ENCODE results near the gene MYO1F.
"Not testable (repeated sequence)": the region's sequence is repeated elsewhere in the genome, so short reads cannot be mapped to it uniquely, and the experiment has no call there.

The MYO1F gene

DNA sequence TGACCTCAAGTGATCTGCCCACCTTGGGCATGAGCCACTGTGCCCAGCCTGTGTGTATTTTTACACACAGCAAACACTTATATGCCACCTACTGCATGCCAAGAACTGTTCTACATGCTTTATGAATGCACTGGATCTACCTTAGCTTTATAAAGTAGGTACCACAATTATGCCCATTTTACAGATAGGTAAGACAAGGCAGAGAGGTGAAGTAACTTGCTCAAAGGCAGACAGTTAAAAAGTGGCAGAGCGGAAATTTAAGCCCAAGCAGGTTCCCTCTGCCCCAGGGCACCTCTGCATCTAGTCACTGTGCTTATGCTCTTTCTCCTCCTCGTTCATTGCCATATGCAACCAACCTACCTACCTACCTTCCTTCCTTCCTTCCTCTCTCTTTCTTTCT lies 22.8 kb upstream of the MYO1F start:
- no peak for DNase-seq (ENCODE audit: low read depth, low spot score)

GRCh38 chr19:8596168-8596567 lies 18.9 kb upstream of the MYO1F start:
- DNase-seq (ENCODE audit: low read depth, low spot score): no peak

DNA sequence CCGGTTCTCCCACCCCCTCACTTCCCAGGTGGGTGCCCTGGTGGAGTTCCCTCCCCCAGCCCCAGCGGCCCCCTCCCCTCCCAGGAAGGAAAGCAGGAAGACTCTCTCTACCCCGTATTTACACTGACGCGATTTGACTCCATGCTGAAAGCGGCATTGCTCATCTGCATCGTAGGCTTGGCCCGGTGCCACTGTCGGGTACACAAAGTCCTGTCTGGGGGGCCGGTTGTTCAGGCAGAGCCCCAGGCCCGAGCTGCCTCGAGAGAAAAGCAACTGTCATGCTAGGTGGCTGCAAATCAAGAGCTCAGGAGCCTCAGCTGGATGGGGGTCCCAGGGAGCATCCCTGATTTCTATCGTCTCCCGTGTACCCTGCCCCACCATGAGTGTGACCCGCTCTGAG lies 18.4 kb upstream of the MYO1F start:
- no peak for DNase-seq (ENCODE audit: low read depth, low spot score)

GRCh38 chr19:8593931-8594330 lies 16.7 kb upstream of the MYO1F start:
- DNase-seq (ENCODE audit: low read depth, low spot score): no peak

GRCh38 chr19:8592231-8593009 lies 15.2 kb upstream of the MYO1F start:
- DNase-seq (ENCODE audit: low read depth, low spot score): peak; percentile 96

- no peak for DNase-seq (ENCODE audit: low read depth, low spot score)
These were observed 12.0 kb upstream of the MYO1F start for GRCh38 chr19:8589177-8589714.

DNA sequence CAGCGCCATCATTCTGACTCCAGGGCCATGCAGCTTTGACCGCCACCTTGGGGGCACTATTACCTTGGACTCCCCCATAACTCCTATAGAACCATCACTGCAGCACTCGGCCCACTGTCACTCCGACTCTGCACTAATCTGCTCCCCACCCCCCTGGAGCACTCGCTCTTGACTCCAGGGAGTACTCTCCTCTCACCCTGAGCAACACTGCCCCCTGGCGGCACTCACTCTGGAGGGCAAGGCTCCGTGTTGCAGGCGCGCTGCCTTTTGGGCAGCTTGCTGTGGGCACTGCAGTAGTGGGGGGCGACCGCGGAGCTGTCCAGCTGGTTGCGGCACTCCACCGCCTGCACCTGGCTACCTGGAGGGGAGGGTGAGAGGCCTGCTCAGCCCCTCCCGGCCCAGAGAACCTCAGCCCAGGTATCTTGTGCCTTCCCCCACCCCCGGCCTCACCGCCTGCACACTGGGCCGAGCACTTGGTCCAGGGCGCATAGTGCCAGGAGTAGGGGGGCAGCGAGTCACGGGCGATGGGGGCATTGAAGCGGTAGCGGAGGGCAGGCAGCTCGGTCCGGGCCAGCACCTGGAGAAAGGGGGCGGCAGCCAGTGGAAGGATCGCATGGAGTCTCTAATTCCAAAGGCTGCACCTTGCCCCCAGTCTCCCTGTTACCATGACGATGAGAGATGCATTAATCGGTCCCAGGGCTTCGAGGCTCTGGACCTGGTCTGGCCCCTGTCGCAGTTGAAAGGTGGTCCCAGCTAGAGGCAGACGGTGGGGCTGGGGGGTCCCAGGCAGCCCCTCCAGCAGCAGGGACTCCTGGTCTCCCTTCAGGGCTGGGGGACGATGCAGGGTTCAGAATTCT lies 8.9 kb upstream of the MYO1F start:
- DNase-seq (ENCODE audit: low read depth, low spot score): no peak

GRCh38 chr19:8584965-8585893 lies 8.0 kb upstream of the MYO1F start:
- no peak for DNase-seq (ENCODE audit: low read depth, low spot score)

- DNase-seq (ENCODE audit: low read depth, low spot score): no peak
These were observed 3.6 kb upstream of the MYO1F start for GRCh38 chr19:8580710-8581281.

DNA sequence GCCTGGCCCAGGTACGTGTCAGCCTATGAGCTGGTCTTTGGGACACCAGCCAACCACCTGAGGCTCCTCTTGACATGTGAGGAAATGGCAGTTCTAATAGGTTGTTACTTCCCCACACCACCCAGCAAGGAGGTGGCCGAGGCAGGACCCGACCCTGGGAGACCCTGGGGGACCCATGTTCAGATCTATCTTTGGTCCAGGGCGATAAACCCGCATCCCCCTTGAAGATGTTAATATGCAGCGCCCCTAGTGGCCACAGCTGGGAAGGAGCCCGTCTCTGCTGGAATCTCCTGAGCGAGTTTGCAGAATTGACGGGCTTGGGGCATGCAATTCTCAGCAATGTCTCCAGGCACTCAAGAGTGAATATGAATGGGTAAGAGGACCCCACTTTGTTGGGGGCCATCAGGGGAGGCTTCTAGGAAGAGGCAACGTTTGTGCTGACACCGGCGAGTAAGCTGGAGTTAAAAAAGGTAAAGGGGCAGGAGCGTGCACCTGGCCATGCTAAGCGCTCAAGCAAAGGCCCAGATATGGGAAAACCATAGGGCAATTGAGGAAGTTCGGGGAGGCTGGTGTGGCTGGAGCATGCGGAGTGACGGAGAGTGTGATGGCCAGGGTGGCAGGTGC lies 1.5 kb upstream of the MYO1F start:
- DNase-seq (ENCODE audit: low read depth, low spot score): no peak

DNA sequence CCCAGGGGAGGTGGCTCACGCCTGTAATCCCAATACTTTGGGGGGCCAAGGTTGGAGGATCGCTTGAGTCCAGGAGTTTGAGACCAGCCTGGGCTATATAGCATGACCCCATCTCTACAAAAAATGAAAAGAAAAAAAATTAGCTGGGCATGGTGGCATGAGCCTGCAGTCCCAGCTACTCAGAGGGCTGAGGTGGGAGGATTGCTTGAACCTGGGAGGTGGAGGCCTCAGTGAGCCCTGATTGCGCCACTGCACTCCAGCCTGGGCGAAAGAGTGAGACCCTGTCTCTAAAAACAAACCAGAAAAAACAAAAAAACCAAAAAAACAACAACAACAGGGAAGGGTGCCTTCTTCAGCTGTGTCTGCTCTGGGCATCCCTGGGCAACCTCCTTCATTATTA lies 499 bp upstream of the MYO1F start:
- DNase-seq (ENCODE audit: low read depth, low spot score): no peak

- no peak for DNase-seq (ENCODE audit: low read depth, low spot score)
These were observed 809 bp downstream of the MYO1F start for GRCh38 chr19:8576273-8576993.

DNA sequence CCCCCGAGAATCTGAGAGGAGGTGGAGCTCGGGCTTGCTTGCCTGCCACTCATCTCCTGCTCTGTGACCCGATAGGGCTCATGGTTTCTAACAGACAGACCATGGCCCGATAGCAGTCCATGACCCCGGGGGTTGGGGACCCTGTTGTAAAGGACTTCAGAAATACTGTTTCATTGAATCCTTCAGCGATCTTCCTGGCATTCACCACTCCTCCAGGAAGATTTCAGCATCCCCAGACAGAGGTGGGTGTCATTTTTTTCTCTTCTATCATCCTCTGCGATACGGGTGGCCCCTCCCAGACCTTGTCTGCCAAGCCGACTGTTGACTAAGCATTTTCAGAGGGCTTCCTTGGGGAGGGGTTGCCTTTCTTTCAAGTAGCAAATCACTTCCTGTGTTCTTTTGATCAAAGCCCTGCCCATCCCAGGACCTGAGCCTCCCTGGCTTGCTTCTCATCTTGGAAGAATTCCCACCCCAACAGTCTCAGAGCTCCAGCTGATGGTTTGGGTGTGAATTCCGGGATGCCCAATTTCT lies 1.7 kb downstream of the MYO1F start:
- no peak for DNase-seq (ENCODE audit: low read depth, low spot score)

- DNase-seq (ENCODE audit: low read depth, low spot score): not testable (repeated sequence)
These were observed 2.7 kb downstream of the MYO1F start for GRCh38 chr19:8574619-8574922.

GRCh38 chr19:8573316-8573715 lies 3.9 kb downstream of the MYO1F start:
- DNase-seq (ENCODE audit: low read depth, low spot score): no peak

DNA sequence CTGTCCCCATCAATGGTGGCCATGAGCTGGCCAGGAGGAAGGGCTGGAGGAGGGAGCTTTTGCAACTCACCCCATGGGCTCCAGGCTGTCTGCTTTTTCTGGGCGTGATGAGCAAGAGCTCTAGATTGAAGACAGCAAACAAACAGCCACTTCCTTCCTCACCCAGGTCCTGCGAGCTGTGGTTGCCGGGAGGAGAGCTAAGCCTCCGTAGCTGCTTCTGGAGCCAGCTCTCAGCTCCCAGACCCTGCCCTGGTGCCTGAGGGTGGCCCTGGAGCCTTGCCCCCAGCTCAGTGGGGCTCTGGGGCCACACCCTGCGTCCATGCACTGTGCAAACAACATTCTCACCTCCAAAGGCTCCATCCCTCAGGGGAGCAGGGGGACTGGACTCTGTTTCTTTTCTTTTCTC lies 6.2 kb downstream of the MYO1F start:
- no peak for DNase-seq (ENCODE audit: low read depth, low spot score)

- no peak for DNase-seq (ENCODE audit: low read depth, low spot score)
These were observed 8.0 kb downstream of the MYO1F start for GRCh38 chr19:8569066-8569771.

- no peak for DNase-seq (ENCODE audit: low read depth, low spot score)
These were observed 9.6 kb downstream of the MYO1F start for GRCh38 chr19:8567522-8568172.

DNA sequence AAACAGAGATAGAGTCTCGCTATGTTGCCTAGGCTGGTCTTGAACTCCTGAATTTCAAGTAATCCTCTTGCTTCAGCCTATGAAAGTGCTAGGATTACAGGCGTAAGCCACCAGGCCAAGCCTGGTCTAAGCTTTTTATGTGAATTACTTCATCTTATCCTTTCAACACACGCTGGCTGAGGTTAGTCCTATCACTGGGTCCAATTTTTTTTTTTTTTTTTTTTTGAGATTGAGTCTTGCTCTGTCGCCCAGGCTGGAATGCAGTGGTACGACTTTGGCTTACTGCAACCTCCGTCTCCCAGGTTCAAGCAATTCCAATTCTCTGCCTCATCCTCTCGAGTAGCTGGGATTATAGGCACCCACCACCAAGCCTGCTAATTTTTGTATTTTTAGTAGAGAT lies 10.4 kb downstream of the MYO1F start:
- no peak for DNase-seq (ENCODE audit: low read depth, low spot score)

All from iPS DF 19.7 (cell line).